ENCODE data around the gene ATP6V0B.

ATP6V0B gene

DNA sequence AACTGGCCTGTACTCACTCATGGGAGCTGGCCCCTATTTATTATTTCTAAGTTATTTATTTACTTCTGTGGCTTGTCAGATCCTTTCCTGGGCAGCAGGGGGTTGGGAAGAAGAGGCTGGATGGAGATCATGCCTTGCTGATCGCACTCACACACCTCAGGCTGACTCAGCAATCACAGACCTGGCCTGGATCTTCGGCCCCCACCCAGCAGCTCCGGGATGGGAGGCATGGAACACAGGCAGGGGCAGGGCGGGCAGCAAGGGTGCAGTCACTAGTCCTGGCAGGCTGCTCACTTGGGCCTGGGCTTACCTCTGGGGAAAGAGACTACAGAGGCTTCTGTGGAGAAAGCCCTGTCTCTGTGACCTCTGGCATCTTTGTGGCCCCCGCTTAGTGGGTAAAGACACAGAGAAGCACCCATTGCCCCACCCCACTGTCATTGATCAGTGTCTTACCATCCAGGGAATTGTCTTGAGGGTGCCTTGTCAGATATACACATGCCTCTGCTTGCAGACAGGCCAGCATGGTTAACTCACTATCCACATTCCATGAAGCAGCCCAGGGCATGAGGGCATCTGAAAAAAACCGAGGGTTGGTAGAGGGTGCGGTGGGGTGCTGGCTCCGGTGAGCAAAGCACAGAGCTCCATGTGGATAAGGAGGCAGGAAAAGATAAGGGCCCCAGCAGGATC lies 37.4 kb upstream of the ATP6V0B start:
- DNase-seq (ENCODE audit: extremely low spot score): no peak
- TF ChIP-seq FOXA1 (IDR thresholded peaks at IDR 0.05) (no peak), ZNF384 (IDR thresholded peaks at IDR 0.05) (no peak), SP1 (IDR thresholded peaks at IDR 0.05) (no peak), FOXM1 (IDR thresholded peaks at IDR 0.05; ENCODE audit: borderline replicate concordance) (no peak), FOXK2 (IDR thresholded peaks at IDR 0.05) (no peak), L3MBTL2 (conservative IDR thresholded peaks at IDR 0.05) (no peak)
- TF ChIP-seq, protein P1, sequence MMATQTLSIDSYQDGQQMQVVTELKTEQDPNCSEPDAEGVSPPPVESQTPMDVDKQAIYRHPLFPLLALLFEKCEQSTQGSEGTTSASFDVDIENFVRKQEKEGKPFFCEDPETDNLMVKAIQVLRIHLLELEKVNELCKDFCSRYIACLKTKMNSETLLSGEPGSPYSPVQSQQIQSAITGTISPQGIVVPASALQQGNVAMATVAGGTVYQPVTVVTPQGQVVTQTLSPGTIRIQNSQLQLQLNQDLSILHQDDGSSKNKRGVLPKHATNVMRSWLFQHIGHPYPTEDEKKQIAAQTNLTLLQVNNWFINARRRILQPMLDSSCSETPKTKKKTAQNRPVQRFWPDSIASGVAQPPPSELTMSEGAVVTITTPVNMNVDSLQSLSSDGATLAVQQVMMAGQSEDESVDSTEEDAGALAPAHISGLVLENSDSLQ (IDR thresholded peaks at IDR 0.05): no peak
- CTCF ChIA-PET: interaction anchor here (0.8 kb wide), 1 partner anchor 174 kb away, joined by 3 read pairs; no protein-coding TSS in a partner anchor
- POLR2A ChIA-PET: no interaction called here

DNA sequence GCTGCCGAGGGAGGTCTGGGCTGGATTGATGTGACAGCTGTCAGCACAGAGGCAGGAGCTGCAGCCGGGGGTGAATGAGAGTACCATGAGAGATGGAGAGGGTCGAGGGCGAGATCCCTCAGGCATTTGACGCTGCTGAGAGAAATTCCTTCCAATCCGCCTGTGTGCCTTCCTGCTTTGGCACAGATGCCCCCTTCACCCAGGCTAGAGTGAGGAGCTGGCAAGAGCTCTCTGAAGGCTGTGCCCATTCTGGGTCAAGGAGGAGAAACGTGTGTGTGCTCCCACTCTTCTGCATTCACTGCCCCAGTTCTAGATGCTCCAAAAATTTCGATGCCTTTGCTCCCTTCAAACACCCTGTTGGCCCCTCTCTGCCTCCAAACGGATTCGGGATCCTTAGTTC lies 36.4 kb upstream of the ATP6V0B start:
- TF ChIP-seq LEF1 (IDR thresholded peaks at IDR 0.05; ENCODE audit: borderline replicate concordance): no peak
- no peak for TF ChIP-seq HDGF (IDR thresholded peaks at IDR 0.05; ENCODE audit: borderline replicate concordance)
- TF ChIP-seq TARDBP (IDR thresholded peaks at IDR 0.05): no peak
- no peak for TF ChIP-seq FOXK2 (IDR thresholded peaks at IDR 0.05)
- no peak for TF ChIP-seq NFRKB (IDR thresholded peaks at IDR 0.05)
- no peak for TF ChIP-seq ELF4 (IDR thresholded peaks at IDR 0.05)
- no peak for TF ChIP-seq L3MBTL2 (conservative IDR thresholded peaks at IDR 0.05)
- TF ChIP-seq SP1 (IDR thresholded peaks at IDR 0.05): no peak
- ChIA-PET POLR2A (no interaction called here), CTCF (interaction anchor here (0.7 kb wide), 1 partner anchor 110 kb away, joined by 3 read pairs; no protein-coding TSS in a partner anchor)
- DNase-seq (ENCODE audit: extremely low spot score): no peak

DNA sequence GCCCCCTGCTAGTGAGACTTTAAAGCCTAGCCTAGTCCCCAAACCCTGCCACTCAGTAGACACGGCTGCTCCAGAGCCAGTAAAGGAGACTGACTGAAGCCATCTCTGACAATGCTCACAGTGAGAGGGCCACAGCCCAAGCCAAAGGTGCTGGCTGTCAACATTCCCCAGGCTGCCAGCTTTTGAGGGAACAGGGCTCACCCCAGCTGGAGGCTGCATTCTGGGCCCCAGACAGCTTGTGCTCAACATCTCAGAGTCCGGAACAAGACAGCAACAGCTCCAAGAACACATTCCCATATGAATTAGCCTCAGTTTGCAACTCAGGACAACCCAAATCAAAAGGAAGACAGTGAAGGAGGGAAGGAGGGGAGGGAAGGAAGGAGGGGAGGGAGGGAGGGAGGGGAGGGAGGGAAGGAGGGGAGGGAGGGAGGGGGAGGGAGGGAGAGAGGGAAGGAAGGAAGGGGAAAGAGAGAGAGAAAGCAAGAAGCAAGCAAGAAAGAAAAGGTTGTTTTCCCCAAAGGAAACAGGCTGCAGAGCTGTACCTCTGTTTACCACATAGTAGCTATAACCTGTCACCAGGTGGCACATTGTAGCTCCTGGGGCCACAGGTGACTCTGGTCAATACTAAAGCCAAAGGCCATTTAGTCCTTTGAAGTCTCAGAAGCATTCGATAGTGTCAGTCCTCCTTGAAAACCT lies 35.7 kb upstream of the ATP6V0B start:
- TF ChIP-seq FOXM1 (IDR thresholded peaks at IDR 0.05; ENCODE audit: borderline replicate concordance): no peak
- TF ChIP-seq SUZ12 (IDR thresholded peaks at IDR 0.05): no peak
- TF ChIP-seq ARNT (IDR thresholded peaks at IDR 0.05): no peak
- no peak for TF ChIP-seq FOXK2 (IDR thresholded peaks at IDR 0.05)
- TF ChIP-seq L3MBTL2 (conservative IDR thresholded peaks at IDR 0.05): no peak
- TF ChIP-seq BHLHE40 (IDR thresholded peaks at IDR 0.05; ENCODE audit: borderline replicate concordance): no peak
- TF ChIP-seq NFRKB (IDR thresholded peaks at IDR 0.05): no peak
- TF ChIP-seq, protein P1 (IDR thresholded peaks at IDR 0.05): no peak
- TF ChIP-seq LEF1 (IDR thresholded peaks at IDR 0.05; ENCODE audit: borderline replicate concordance): no peak
- TF ChIP-seq FOXA1 (IDR thresholded peaks at IDR 0.05): no peak
- POLR2A ChIA-PET: interaction anchor here (1.1 kb wide), 1 partner anchor 36 kb away, joined by 5 read pairs; no protein-coding TSS in a partner anchor
- CTCF ChIA-PET: interaction anchor here (1.0 kb wide), 1 partner anchor 9 kb away, joined by 3 read pairs; no protein-coding TSS in a partner anchor
- DNase-seq (ENCODE audit: extremely low spot score): no peak

DNA sequence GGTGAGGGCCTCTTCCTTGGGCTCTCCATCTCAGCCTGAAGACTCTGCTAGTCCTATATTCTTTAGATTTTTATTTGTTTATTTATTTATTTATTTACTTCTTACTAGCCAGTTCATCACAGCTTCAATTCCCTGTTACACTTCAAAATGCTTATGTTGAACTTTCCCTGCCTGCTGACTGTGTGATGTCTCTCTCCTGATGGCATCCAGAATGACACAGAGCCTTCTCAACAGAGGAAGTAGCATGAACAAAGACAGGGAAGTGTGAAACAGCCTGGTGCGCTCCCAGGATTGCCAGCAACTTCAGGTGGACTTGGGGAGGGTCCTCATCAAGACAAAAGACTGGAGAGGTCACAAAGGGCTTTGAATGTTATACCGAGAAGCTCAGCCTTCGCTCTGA lies 32.3 kb upstream of the ATP6V0B start:
- CTCF ChIA-PET: interaction anchor here (1.0 to 5.1 kb wide), 3 partner anchors 8 to 105 kb away, joined by 3 to 33 read pairs (median 3); no protein-coding TSS in a partner anchor
- POLR2A ChIA-PET: interaction anchor here (2.5 kb wide), 1 partner anchor 292 kb away, joined by 7 read pairs; the partner anchor contains the start of gene KDM4A
- no peak for TF ChIP-seq ELF4 (IDR thresholded peaks at IDR 0.05)
- no peak for TF ChIP-seq SP1 (IDR thresholded peaks at IDR 0.05)
- no peak for TF ChIP-seq HDGF (IDR thresholded peaks at IDR 0.05; ENCODE audit: borderline replicate concordance)
- TF ChIP-seq CTBP1 (IDR thresholded peaks at IDR 0.05; ENCODE audit: borderline replicate concordance): no peak
- TF ChIP-seq FOXK2 (IDR thresholded peaks at IDR 0.05): no peak
- TF ChIP-seq BHLHE40 (IDR thresholded peaks at IDR 0.05; ENCODE audit: borderline replicate concordance): no peak
- no peak for TF ChIP-seq FOXM1 (IDR thresholded peaks at IDR 0.05; ENCODE audit: borderline replicate concordance)
- TF ChIP-seq TARDBP (IDR thresholded peaks at IDR 0.05): no peak
- no peak for TF ChIP-seq LEF1 (IDR thresholded peaks at IDR 0.05; ENCODE audit: borderline replicate concordance)
- TF ChIP-seq SUZ12 (IDR thresholded peaks at IDR 0.05): no peak
- TF ChIP-seq ARNT (IDR thresholded peaks at IDR 0.05): no peak
- no peak for DNase-seq (ENCODE audit: extremely low spot score)

DNA sequence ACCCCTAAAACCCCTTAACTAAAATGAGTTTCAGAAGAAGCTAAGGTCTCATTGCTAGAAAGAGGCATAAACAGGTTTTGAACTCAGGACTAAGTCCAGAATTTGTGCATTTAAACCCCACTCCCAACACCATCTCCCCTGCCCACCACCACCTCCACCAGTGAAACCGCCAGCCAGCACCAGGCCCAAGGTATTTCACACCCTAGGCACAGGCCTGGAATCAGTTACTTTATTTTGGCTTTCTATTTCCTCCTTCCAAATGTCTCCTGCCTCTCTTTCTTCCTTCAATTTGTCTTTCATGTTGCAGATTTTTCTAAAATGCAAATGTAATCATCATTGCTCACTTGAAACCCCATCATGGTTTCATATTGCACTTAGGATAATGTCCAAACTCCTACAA lies 29.9 kb upstream of the ATP6V0B start:
- ChIA-PET CTCF (interaction anchor here (1.7 to 5.1 kb wide), 2 partner anchors 10 to 15 kb away, joined by 7 to 33 read pairs; no protein-coding TSS in a partner anchor), POLR2A (no interaction called here)
- no peak for TF ChIP-seq ELF4 (IDR thresholded peaks at IDR 0.05)
- TF ChIP-seq FOXA1 (IDR thresholded peaks at IDR 0.05): no peak
- TF ChIP-seq FOXK2 (IDR thresholded peaks at IDR 0.05): no peak
- TF ChIP-seq BHLHE40 (IDR thresholded peaks at IDR 0.05; ENCODE audit: borderline replicate concordance): no peak
- TF ChIP-seq LEF1 (IDR thresholded peaks at IDR 0.05; ENCODE audit: borderline replicate concordance): no peak
- no peak for TF ChIP-seq TARDBP (IDR thresholded peaks at IDR 0.05)
- TF ChIP-seq L3MBTL2 (conservative IDR thresholded peaks at IDR 0.05): no peak
- no peak for TF ChIP-seq CTBP1 (IDR thresholded peaks at IDR 0.05; ENCODE audit: borderline replicate concordance)
- TF ChIP-seq, protein P1 (IDR thresholded peaks at IDR 0.05): no peak
- TF ChIP-seq ARNT (IDR thresholded peaks at IDR 0.05): no peak
- TF ChIP-seq SUZ12 (IDR thresholded peaks at IDR 0.05): no peak
- no peak for TF ChIP-seq ZNF384 (IDR thresholded peaks at IDR 0.05)
- DNase-seq (ENCODE audit: extremely low spot score): no peak
